ENCODE data around the gene CFAP157. TPM values are rescaled to one million over a fixed set of nuclear protein-coding genes. Genes with fewer than 3 reads are reported as not detected.

CFAP157 gene
- polyA plus RNA-seq, 1 of the 3 experiments (the other 2 are of a cell fraction), result 0.25 TPM

GRCh38 chr9:127676638-127677037, 30.1 kb upstream of the CFAP157 start:
- CTCF ChIA-PET, result interaction anchor here (1.1 kb wide), 1 partner anchor 8 kb away, joined by 3 read pairs; no protein-coding TSS in a partner anchor
- WGBS (ENCODE audit: low lambda C conversion rate), result 93% methylated on average over 10 of the region's 12 CpGs

GRCh38 chr9:127679506-127679905, 27.3 kb upstream of the CFAP157 start:
- WGBS (ENCODE audit: low lambda C conversion rate), result 67% methylated on average over 2 of the region's 2 CpGs
- peaks cover 5 to 75% of the 10 kb centered on the region in 2 experiments for H3K36me3 ChIP-seq (replicated peaks in 1 of 2; ENCODE audit: control insufficient read depth in 1 of 2, insufficient read depth in 2 of 2, low read length in 1 of 2)

More at GRCh38 chr9:127676638-127677037, 30.1 kb upstream of the CFAP157 start:
- H3K4me2 ChIP-seq, result no peak overlapping the region
- peaks cover 24 to 69% of the 10 kb centered on the region in 2 experiments for H3K36me3 ChIP-seq (replicated peaks in 1 of 2; ENCODE audit: control insufficient read depth in 1 of 2, insufficient read depth in 2 of 2, low read length in 1 of 2)
- H3K4me1 ChIP-seq (ENCODE audit: control insufficient read depth in 1 of 2, insufficient read depth in 2 of 2, low read depth in 1 of 2, low read length in 1 of 2), result no peaks in the 10 kb centered on the region
- H3F3A ChIP-seq (replicated peaks; ENCODE audit: insufficient read depth), result no peaks in the 10 kb centered on the region
- no peaks in the 10 kb centered on the region for H3K9me2 ChIP-seq
- DNase-seq, result no peak
- H3K27ac ChIP-seq (ENCODE audit: low read depth in 2 of 2, low read length in 1 of 2), result no peak overlapping the region
- H3K9me3 ChIP-seq, result no peaks in the 10 kb centered on the region
- no peaks in the 10 kb centered on the region for H3K27me3 ChIP-seq (ENCODE audit: insufficient read depth)
- H3K79me2 ChIP-seq (ENCODE audit: insufficient read depth), result no peaks in the 10 kb centered on the region
- H4K20me1 ChIP-seq (ENCODE audit: insufficient read depth), result no peaks in the 10 kb centered on the region
- no peak overlapping the region for H3K9ac ChIP-seq
- POLR2A ChIA-PET, result no interaction called here
- H3K4me3 ChIP-seq (ENCODE audit: low read depth in 2 of 2, low read length in 1 of 2), result no peak overlapping the region
- no peak overlapping the region for H2AFZ ChIP-seq (ENCODE audit: low read depth)
- TF ChIP-seq EP300 (IDR thresholded peaks at IDR 0.05; ENCODE audit: borderline replicate concordance in 1 of 2, low read depth in 1 of 2, low read length in 1 of 2), result no peak
- TF ChIP-seq YY1 (IDR thresholded peaks at IDR 0.05; ENCODE audit: low read depth), result no peak

More at GRCh38 chr9:127679506-127679905, 27.3 kb upstream of the CFAP157 start:
- no peaks in the 10 kb centered on the region for H3K4me1 ChIP-seq (ENCODE audit: control insufficient read depth in 1 of 2, insufficient read depth in 2 of 2, low read depth in 1 of 2, low read length in 1 of 2)
- H2AFZ ChIP-seq (ENCODE audit: low read depth), result no peak overlapping the region
- no peaks in the 10 kb centered on the region for H3K9me3 ChIP-seq
- ChIA-PET CTCF (interaction anchor here (1.2 to 2.0 kb wide), 2 partner anchors 14 to 55 kb away, joined by 4 to 5 read pairs; no protein-coding TSS in a partner anchor), POLR2A (no interaction called here)
- no peaks in the 10 kb centered on the region for H3K79me2 ChIP-seq (ENCODE audit: insufficient read depth)
- H3K27me3 ChIP-seq (ENCODE audit: insufficient read depth), result no peaks in the 10 kb centered on the region
- no peaks in the 10 kb centered on the region for H3K9me2 ChIP-seq
- H3K4me2 ChIP-seq, result no peak overlapping the region
- no peaks in the 10 kb centered on the region for H4K20me1 ChIP-seq (ENCODE audit: insufficient read depth)
- TF ChIP-seq TEAD4 (IDR thresholded peaks at IDR 0.05; ENCODE audit: borderline replicate concordance, insufficient read depth) (no peak), TAF1 (IDR thresholded peaks at IDR 0.05; ENCODE audit: borderline replicate concordance, low read depth, low read length) (no peak), RAD21 (IDR thresholded peaks at IDR 0.05; ENCODE audit: low read length) (no peak), FOSL2 (IDR thresholded peaks at IDR 0.05; ENCODE audit: borderline replicate concordance, low read depth) (no peak), EZH2phosphoT487 (IDR thresholded peaks at IDR 0.05; ENCODE audit: borderline replicate concordance, low read depth) (no peak), RXRA (IDR thresholded peaks at IDR 0.05; ENCODE audit: borderline replicate concordance, low read depth) (no peak), YY1 (IDR thresholded peaks at IDR 0.05; ENCODE audit: low read depth) (no peak), MXI1 (IDR thresholded peaks at IDR 0.05; ENCODE audit: low read depth, low read length) (no peak), IRF3 (IDR thresholded peaks at IDR 0.05; ENCODE audit: low read depth, low read length) (no peak), FOXM1 (IDR thresholded peaks at IDR 0.05; ENCODE audit: low read depth) (no peak), RFX5 (IDR thresholded peaks at IDR 0.05; ENCODE audit: low read length) (no peak), CTCF (IDR thresholded peaks at IDR 0.05) (no peak), TCF12 (IDR thresholded peaks at IDR 0.05) (no peak), SIN3A (IDR thresholded peaks at IDR 0.05; ENCODE audit: borderline replicate concordance, low read depth, low read length) (no peak)
- H3F3A ChIP-seq (replicated peaks; ENCODE audit: insufficient read depth), result no peaks in the 10 kb centered on the region
- DNase-seq, result no peak
- no peak overlapping the region; a peak in 1 of 4 replicates for H3K27ac ChIP-seq (ENCODE audit: low read depth in 2 of 2, low read length in 1 of 2)
- no peak overlapping the region for H3K9ac ChIP-seq
- H3K4me3 ChIP-seq (ENCODE audit: low read depth in 2 of 2, low read length in 1 of 2), result no peak overlapping the region
